ENCODE measurements around the gene RCC2.

GRCh38 chr1:17423781-17424245, 15.7 kb downstream of the RCC2 start:
- TF ChIP-seq EZH2 (IDR thresholded peaks at IDR 0.05; ENCODE audit: low read length, missing control alignments) = no peak
- peak in 1 of 2 donors; percentile 9 for TF ChIP-seq CTCF (conservative IDR thresholded peaks at IDR 0.05 in 1 of 2, IDR thresholded peaks at IDR 0.05 in 1 of 2; ENCODE audit: low read depth in 1 of 2, low read length in 2 of 2)
